PC-3 (cell line): ENCODE results near the gene FOXP4. TPM values are rescaled to one million over a fixed set of nuclear protein-coding genes. Genes with fewer than 3 reads are reported as not detected.

Experiments used
- ATAC-seq: fragments of 200-7000 bp; cut with Tn5 transposase; 2 replicates; pipeline ENCODE4 v1.9.1; 2020; ENCODE audit warnings: mild to moderate bottlenecking, moderate library complexity
- BruUV-seq: library from RNA; stranded (reverse); fragments of 400-500 nt; replicated peaks from 2 replicates; lab custom pipeline; 2021; lab: Mats Ljungman, UMichigan
- CTCF ChIA-PET: fragments of 300-600 bp; sonication (Branson Sonifier 250); formaldehyde crosslinking; loops from one replicate; lab custom pipeline; 2022; ENCODE audit warnings: antibody characterized with exemption; lab: Charles Lee
- POLR2A ChIA-PET: fragments of 300-600 bp; sonication (Branson Sonifier 250); formaldehyde crosslinking; loops from one replicate; lab custom pipeline; 2022; ENCODE audit warnings: antibody characterized with exemption; ENCODE audit not compliant: unreplicated experiment; lab: Charles Lee
- DNase-seq: peaks from one replicate; pipeline ENCODE4 v3.0.0-alpha.2; 2015
- H2AFZ ChIP-seq: fragments of 300-600 bp; sonication (generic); 2 replicates; pipeline ENCODE4 v1.6.0; 2016; ENCODE audit warnings: antibody characterized with exemption, low read length
- H3F3A ChIP-seq: fragments of 300-600 bp; sonication (generic); one replicate; pipeline ENCODE4 v1.6.0; 2017; ENCODE audit warnings: antibody characterized with exemption, low read length, control low read depth, mild to moderate bottlenecking; ENCODE audit not compliant: unreplicated experiment
- H3K27ac ChIP-seq: fragments of 300-600 bp; sonication (generic); 2 replicates; pipeline ENCODE4 v1.5.1; 2016; ENCODE audit warnings: mild to moderate bottlenecking, low read length
- H3K27me3 ChIP-seq: fragments of 300-600 bp; sonication (generic); 2 replicates; pipeline ENCODE4 v1.6.1; 2016; ENCODE audit warnings: low read length, mixed read lengths
- H3K36me3 ChIP-seq: fragments of 300-600 bp; sonication (generic); 2 replicates; pipeline ENCODE4 v1.6.1; 2016; ENCODE audit warnings: low read depth, mixed run types, low read length, mixed read lengths
- H3K4me1 ChIP-seq: fragments of 300-600 bp; sonication (generic); 2 replicates; pipeline ENCODE4 v1.5.1; 2016; ENCODE audit warnings: low read length; ENCODE audit not compliant: insufficient read depth
- H3K4me2 ChIP-seq: fragments of 300-600 bp; sonication (generic); 2 replicates; pipeline ENCODE4 v1.6.0; 2016; ENCODE audit warnings: low read length
- H3K4me3 ChIP-seq: fragments of 300-600 bp; sonication (generic); 2 replicates; pipeline ENCODE4 v1.5.1; 2016; ENCODE audit warnings: mild to moderate bottlenecking, low read length, mixed read lengths
- H3K79me2 ChIP-seq: fragments of 300-600 bp; sonication (generic); 2 replicates; pipeline ENCODE4 v1.6.1; 2017; ENCODE audit warnings: low read length, mixed read lengths
- H3K9ac ChIP-seq: fragments of 300-600 bp; sonication (generic); 2 replicates; pipeline ENCODE4 v1.6.0; 2016; ENCODE audit warnings: mild to moderate bottlenecking, low read length
- H3K9me2 ChIP-seq: fragments of 300-600 bp; sonication (generic); replicated peaks from 2 replicates; pipeline ENCODE4 v1.6.1; 2016; ENCODE audit warnings: mixed run types, low read length, mixed read lengths
- H3K9me3 ChIP-seq: fragments of 300-600 bp; sonication (generic); 2 replicates; pipeline ENCODE4 v1.6.1; 2016; ENCODE audit warnings: low read length, mixed read lengths
- H4K20me1 ChIP-seq: fragments of 300-600 bp; sonication (generic); 2 replicates; pipeline ENCODE4 v1.6.1; 2016; ENCODE audit warnings: low read length, mixed read lengths
- CTCF ChIP-seq: fragments of 300-600 bp; sonication (generic); conservative IDR thresholded peaks from 2 replicates; pipeline ENCODE4 v1.5.1; 2017; ENCODE audit warnings: antibody characterized with exemption, low read depth, mild to moderate bottlenecking, low read length
- EZH2 ChIP-seq: fragments of 300-600 bp; sonication (generic); IDR thresholded peaks from one replicate; pipeline ENCODE4 v1.6.1; 2017; ENCODE audit warnings: antibody characterized with exemption, mild to moderate bottlenecking, low read length; ENCODE audit not compliant: unreplicated experiment
- EZH2phosphoT487 ChIP-seq: fragments of 300-600 bp; sonication (generic); IDR thresholded peaks from 2 replicates; pipeline ENCODE4 v1.6.1; 2018; ENCODE audit warnings: mild to moderate bottlenecking, antibody characterized with exemption, low read length, borderline replicate concordance
- intact Hi-C: fragments of 100-400 bp; cut with micrococcal nuclease; formaldehyde crosslinking; loops from 2 replicates; pipeline ENCODE4 v1.9.0; 2023
- total RNA-seq: library from RNA; depleted of rRNA; stranded (reverse); fragments of >200 nt; gene quantifications from 2 replicates; pipeline ENCODE4 v1.2.3, GENCODE V29; 2014

Gene FOXP4
- total RNA-seq, 1 experiment from 2014 or later: 6.7 TPM

- intact Hi-C loops: no loop called here
- no peak for DNase-seq
- Histone ChIP-seq H3K4me3 (no peak overlapping the region), H4K20me1 (no peaks in the 10 kb centered on the region), H3K9me2 (no peaks in the 10 kb centered on the region), H3K79me2 (no peaks in the 10 kb centered on the region), H3K4me1 (no peaks in the 10 kb centered on the region), H3K9ac (no peak overlapping the region), H3F3A (no peaks in the 10 kb centered on the region), H3K9me3 (no peaks in the 10 kb centered on the region), H2AFZ (no peak overlapping the region), H3K27me3 (no peaks in the 10 kb centered on the region), H3K36me3 (peaks cover 4% of the 10 kb centered on the region; the same call in 1 of the 2 replicates), H3K4me2 (no peak overlapping the region), H3K27ac (no peak overlapping the region)
- POLR2A ChIA-PET: no interaction called here
- BruUV-seq: no TSS peak
- TF ChIP-seq CTCF (no peak), EZH2phosphoT487 (no peak), EZH2 (no peak)
- CTCF ChIA-PET: interaction anchor here (0.6 kb wide), 1 partner anchor 17 kb away, joined by 3 read pairs; no protein-coding TSS in a partner anchor
- no peak for ATAC-seq
Observed at GRCh38 chr6:41595166-41595565, 49.0 kb downstream of the FOXP4 start.

GRCh38 chr6:41596096-41596685, 50.0 kb downstream of the FOXP4 start:
- Histone ChIP-seq H3K36me3 (peaks cover 4% of the 10 kb centered on the region; the same call in 1 of the 2 replicates), H3K27me3 (no peaks in the 10 kb centered on the region), H4K20me1 (no peaks in the 10 kb centered on the region), H3K9me3 (no peaks in the 10 kb centered on the region), H3K79me2 (no peaks in the 10 kb centered on the region), H3K9me2 (no peaks in the 10 kb centered on the region), H3K27ac (no peak overlapping the region), H3K4me3 (no peak overlapping the region), H2AFZ (no peak overlapping the region), H3K4me2 (no peak overlapping the region), H3F3A (no peaks in the 10 kb centered on the region), H3K9ac (no peak overlapping the region), H3K4me1 (no peaks in the 10 kb centered on the region)
- ATAC-seq (no peak), DNase-seq (no peak)
- BruUV-seq: no TSS peak
- ChIA-PET CTCF (no interaction called here), POLR2A (no interaction called here)
- no peak for TF ChIP-seq CTCF
- TF ChIP-seq EZH2phosphoT487: no peak
- TF ChIP-seq EZH2: no peak
- intact Hi-C loops: no loop called here

- no peak for ATAC-seq
- H3K4me3 ChIP-seq: no peak overlapping the region
- intact Hi-C loops: no loop called here
- H3K27ac ChIP-seq: no peak overlapping the region
- TF ChIP-seq CTCF (no peak), EZH2phosphoT487 (no peak), EZH2 (no peak)
- no peaks in the 10 kb centered on the region for H3K9me2 ChIP-seq
- no peaks in the 10 kb centered on the region for H3K9me3 ChIP-seq
- no peak overlapping the region for H3K9ac ChIP-seq
- H3K4me1 ChIP-seq: no peaks in the 10 kb centered on the region
- no peaks in the 10 kb centered on the region for H3K79me2 ChIP-seq
- no peaks in the 10 kb centered on the region for H3K27me3 ChIP-seq
- no peak overlapping the region for H2AFZ ChIP-seq
- CTCF ChIA-PET: no interaction called here
- POLR2A ChIA-PET: no interaction called here
- BruUV-seq: no TSS peak
- no peak overlapping the region for H3K4me2 ChIP-seq
- H4K20me1 ChIP-seq: no peaks in the 10 kb centered on the region
- no peaks in the 10 kb centered on the region for H3F3A ChIP-seq
- no peak for DNase-seq
- peaks cover 4% of the 10 kb centered on the region; the same call in 1 of the 2 replicates for H3K36me3 ChIP-seq
Observed at GRCh38 chr6:41596807-41597206, 50.6 kb downstream of the FOXP4 start.
